Adrenal gland (tissue), 5 donors: ENCODE results near the gene MDM4.

Experiments used
- POLR2A ChIP-seq, 2 donors: fragments of 450-650 bp; IDR thresholded peaks; one replicate each; pipeline ENCODE4 v1.6.1; 2017; ENCODE audit warnings: antibody characterized with exemption in 2 of 2, mild to moderate bottlenecking in 2 of 2, moderate library complexity in 1 of 2
- TF ChIP-seq, protein P1 (sequence below), 6 experiments: fragments of 450-650 bp in 4 of 6; fragments of 200-600 bp in 2 of 6; sonication (generic) in 1 of 6; IDR thresholded peaks; 1 replicate in 5 of 6; 2 replicates in 1 of 6; pipeline versions ENCODE4 v1.5.1 to v1.8.0; 2016 to 2021; ENCODE audit warnings: antibody characterized with exemption in 6 of 6, mild to moderate bottlenecking in 2 of 6, moderate library complexity in 1 of 6
- donor health status: DM: no; HTN: no; CAD: no.

- TF ChIP-seq, protein P1, sequence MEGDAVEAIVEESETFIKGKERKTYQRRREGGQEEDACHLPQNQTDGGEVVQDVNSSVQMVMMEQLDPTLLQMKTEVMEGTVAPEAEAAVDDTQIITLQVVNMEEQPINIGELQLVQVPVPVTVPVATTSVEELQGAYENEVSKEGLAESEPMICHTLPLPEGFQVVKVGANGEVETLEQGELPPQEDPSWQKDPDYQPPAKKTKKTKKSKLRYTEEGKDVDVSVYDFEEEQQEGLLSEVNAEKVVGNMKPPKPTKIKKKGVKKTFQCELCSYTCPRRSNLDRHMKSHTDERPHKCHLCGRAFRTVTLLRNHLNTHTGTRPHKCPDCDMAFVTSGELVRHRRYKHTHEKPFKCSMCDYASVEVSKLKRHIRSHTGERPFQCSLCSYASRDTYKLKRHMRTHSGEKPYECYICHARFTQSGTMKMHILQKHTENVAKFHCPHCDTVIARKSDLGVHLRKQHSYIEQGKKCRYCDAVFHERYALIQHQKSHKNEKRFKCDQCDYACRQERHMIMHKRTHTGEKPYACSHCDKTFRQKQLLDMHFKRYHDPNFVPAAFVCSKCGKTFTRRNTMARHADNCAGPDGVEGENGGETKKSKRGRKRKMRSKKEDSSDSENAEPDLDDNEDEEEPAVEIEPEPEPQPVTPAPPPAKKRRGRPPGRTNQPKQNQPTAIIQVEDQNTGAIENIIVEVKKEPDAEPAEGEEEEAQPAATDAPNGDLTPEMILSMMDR (IDR thresholded peaks at IDR 0.05) = no peak
- no peak for TF ChIP-seq POLR2A (IDR thresholded peaks at IDR 0.05)
Measured at GRCh38 chr1:204580862-204581261, 64.7 kb downstream of the MDM4 start.
